GM12878 (cell line): ENCODE data around the gene NFATC2. TPM values are rescaled to one million over a fixed set of nuclear protein-coding genes. Genes with fewer than 3 reads are reported as not detected.

Experiments used
- ATAC-seq: fragments of 200-7000 bp; cut with Tn5 transposase; 3 replicates; pipeline ENCODE4 v1.9.1; 2020; ENCODE audit warnings: mild to moderate bottlenecking, moderate library complexity
- BruUV-seq: library from RNA; stranded (reverse); fragments of 400-500 nt; replicated peaks from 2 replicates; lab custom pipeline; 2021; lab: Mats Ljungman, UMichigan
- CTCF ChIA-PET: fragments of 300-600 bp; sonication (Branson Sonifier 250); formaldehyde crosslinking; extraction: SDS; loops from one replicate; lab custom pipeline; 2021; ENCODE audit warnings: inconsistent platforms; lab: Yijun Ruan, JAX
- POLR2A ChIA-PET: fragments of 350-600 bp; formaldehyde crosslinking; extraction: SDS; loops from one replicate; lab custom pipeline; 2021; ENCODE audit warnings: inconsistent platforms; lab: Charles Lee
- RAD21 ChIA-PET: fragments of 300-600 bp; sonication (Branson Sonifier 250); formaldehyde crosslinking; loops from one replicate; lab custom pipeline; 2023; ENCODE audit warnings: antibody characterized with exemption; ENCODE audit not compliant: unreplicated experiment; lab: Charles Lee
- SMC1A ChIA-PET: fragments of 300-600 bp; sonication (Branson Sonifier 250); formaldehyde crosslinking; loops from one replicate; lab custom pipeline; 2023; ENCODE audit not compliant: unreplicated experiment, uncharacterized antibody; lab: Charles Lee
- DNase-seq: peaks from one replicate; pipeline ENCODE4 v3.0.0-alpha.2; 2011; ENCODE audit warnings: low read depth, low spot score
- FAIRE-seq: peaks from 3 replicates; lab custom pipeline; 2011; peaks lifted over from hg19 to GRCh38; lab: Jason Lieb, UNC
- H2AFZ ChIP-seq: 2 replicates; pipeline ENCODE4 v1.6.0; 2011; ENCODE audit warnings: low read depth, low read length, control low read depth; ENCODE audit not compliant: control insufficient read depth
- H3K27ac ChIP-seq: 2 replicates; pipeline ENCODE4 v1.5.1; 2011; ENCODE audit warnings: control low read depth; ENCODE audit not compliant: control insufficient read depth, insufficient read depth
- H3K27me3 ChIP-seq, 2 experiments: replicated peaks in 1 of 2; 2 replicates each; pipeline versions ENCODE4 v1.6.0 to v1.6.1; 2011; ENCODE audit warnings: low read length in 1 of 2; ENCODE audit not compliant: control insufficient read depth in 2 of 2, insufficient read depth in 2 of 2
- H3K36me3 ChIP-seq, 2 experiments: 2 replicates each; pipeline ENCODE4 v1.5.1; 2011; ENCODE audit warnings: low read length in 1 of 2; ENCODE audit not compliant: control insufficient read depth in 2 of 2, insufficient read depth in 2 of 2
- H3K4me1 ChIP-seq: 2 replicates; pipeline ENCODE4 v1.6.1; 2011; ENCODE audit warnings: mild to moderate bottlenecking, low read length, moderate library complexity, mixed read lengths; ENCODE audit not compliant: control insufficient read depth, insufficient read depth
- H3K4me2 ChIP-seq: 2 replicates; pipeline ENCODE4 v1.6.0; 2011; ENCODE audit warnings: control low read depth; ENCODE audit not compliant: control insufficient read depth, insufficient read depth
- H3K4me3 ChIP-seq: fragments of 200-600 bp; sonication (generic); 2 replicates; pipeline ENCODE4 v1.5.1; 2016
- H3K79me2 ChIP-seq: 2 replicates; pipeline ENCODE4 v1.6.0; 2011; ENCODE audit warnings: low read length; ENCODE audit not compliant: control insufficient read depth, insufficient read depth
- H3K9ac ChIP-seq: 2 replicates; pipeline ENCODE4 v1.8.0; 2011; ENCODE audit warnings: low read length, control low read depth, mixed read lengths; ENCODE audit not compliant: control insufficient read depth, insufficient read depth
- H3K9me3 ChIP-seq: replicated peaks from 3 replicates; pipeline ENCODE4 v1.5.1; 2011; ENCODE audit warnings: mild to moderate bottlenecking, low read length; ENCODE audit not compliant: control insufficient read depth, insufficient read depth
- H4K20me1 ChIP-seq: 2 replicates; pipeline ENCODE4 v1.6.0; 2011; ENCODE audit not compliant: control insufficient read depth, insufficient read depth
- CBFB ChIP-seq: IDR thresholded peaks from 2 replicates; pipeline ENCODE4 v1.6.1; 2016; ENCODE audit warnings: antibody characterized with exemption, low read depth
- CUX1 ChIP-seq: IDR thresholded peaks from 2 replicates; pipeline ENCODE4 v1.6.1; 2012; ENCODE audit warnings: improper control_type of control experiment, low read depth, low read length; ENCODE audit not compliant: insufficient replicate concordance
- EED ChIP-seq: sonication (generic); IDR thresholded peaks from 2 replicates; pipeline ENCODE4 v1.6.1; 2016; ENCODE audit warnings: antibody characterized with exemption, low read depth
- IRF4 ChIP-seq: IDR thresholded peaks from 2 replicates; pipeline ENCODE4 v1.6.1; 2011; ENCODE audit warnings: low read depth, low read length
- MEF2B ChIP-seq: fragments of 450-650 bp; IDR thresholded peaks from 2 replicates; pipeline ENCODE4 v1.6.1; 2018; ENCODE audit warnings: mild to moderate bottlenecking, moderate library complexity; ENCODE audit not compliant: partially characterized antibody, poor library complexity, severe bottlenecking
- MXI1 ChIP-seq: fragments of 150-350 bp; IDR thresholded peaks from 2 replicates; pipeline ENCODE4 v1.6.1; 2011; ENCODE audit warnings: low read depth, mild to moderate bottlenecking, inconsistent platforms, low read length, improper control_type of control experiment
- MYB ChIP-seq: fragments of 150-350 bp; IDR thresholded peaks from 2 replicates; pipeline ENCODE4 v1.6.1; 2014; ENCODE audit warnings: mild to moderate bottlenecking, low read depth, low read length, borderline replicate concordance
- NR2F1 ChIP-seq: fragments of 450-650 bp; conservative IDR thresholded peaks from 2 replicates; pipeline ENCODE4 v1.6.1; 2017; ENCODE audit warnings: mild to moderate bottlenecking
- POLR2AphosphoS5 ChIP-seq: IDR thresholded peaks from 2 replicates; pipeline ENCODE4 v1.6.1; 2011; ENCODE audit warnings: mild to moderate bottlenecking, low read length, inconsistent platforms
- PRDM15 ChIP-seq: fragments of 450-650 bp; formaldehyde crosslinking; IDR thresholded peaks from 2 replicates; pipeline ENCODE4 v1.4.0; 2020; ENCODE audit warnings: mild to moderate bottlenecking, moderate library complexity
- RCOR1 ChIP-seq: conservative IDR thresholded peaks from 2 replicates; pipeline ENCODE4 v1.6.1; 2012; ENCODE audit warnings: low read depth, low read length, improper control_type of control experiment
- RELA ChIP-seq: fragments of 450-650 bp; IDR thresholded peaks from 2 replicates; pipeline ENCODE4 v1.8.0; 2014; ENCODE audit warnings: borderline replicate concordance; ENCODE audit not compliant: partially characterized antibody
- SIN3A ChIP-seq: IDR thresholded peaks from 2 replicates; pipeline ENCODE4 v1.6.1; 2012; ENCODE audit warnings: low read depth, low read length, improper control_type of control experiment
- STAT1 ChIP-seq: fragments of 450-650 bp; conservative IDR thresholded peaks from 2 replicates; pipeline ENCODE4 v1.6.1; 2014; ENCODE audit warnings: antibody characterized with exemption, mild to moderate bottlenecking
- TARDBP ChIP-seq: IDR thresholded peaks from 2 replicates; pipeline ENCODE4 v1.6.1; 2016; ENCODE audit warnings: borderline replicate concordance
- USF2 ChIP-seq: IDR thresholded peaks from 2 replicates; pipeline ENCODE4 v1.6.1; 2011; ENCODE audit warnings: low read depth, low read length, improper control_type of control experiment, borderline replicate concordance
- WGBS: methylation state at CpG from one replicate; pipeline ENCODE4 v1.1.6; 2016; ENCODE audit warnings: low lambda C conversion rate; ENCODE audit not compliant: insufficient replicate concordance, insufficient coverage; ENCODE audit errors: missing lambda C conversion rate; 5-methylcytosine and 5-hydroxymethylcytosine counted together
- in situ Hi-C: fragments of 300-500 bp; cut with MboI; formaldehyde crosslinking; loops from 9 replicates; pipeline ENCODE4 v1.14.3; 2018; ENCODE audit warnings: mixed read lengths
- intact Hi-C: fragments of 100-400 bp; cut with micrococcal nuclease; formaldehyde crosslinking; loops from one replicate; pipeline ENCODE4 v1.14.2; 2022; ENCODE audit not compliant: unreplicated experiment
- polyA plus RNA-seq, 11 experiments: library from polyadenylated mRNA; depleted of rRNA in 4 of 11; unstranded in 6 of 11; stranded (reverse) in 5 of 11; fragments of >200 nt; fragmentation: Nextera tagmentation in 4 of 11; fragmentation: Illumina TruSeq in 1 of 11; extraction: Ambion mirVana in 4 of 11; extraction: Trizol in 1 of 11; gene quantifications; 1 replicate in 1 of 11; 2 replicates in 10 of 11; pipeline versions ENCODE4 v1.2.1 to v1.2.3, GENCODE V29; 2011 to 2016; ENCODE audit warnings: inconsistent platforms in 2 of 11, missing spikeins in 2 of 11, low read depth in 1 of 11
- total RNA-seq, 4 experiments: library from RNA; depleted of rRNA in 3 of 4; stranded (reverse); fragments of >200 nt in 3 of 4; fragmentation: Illumina TruSeq in 1 of 4; extraction: Trizol in 1 of 4; gene quantifications; 2 replicates each; pipeline versions ENCODE4 v1.2.1 to v1.2.3, GENCODE V29; 2013 to 2021

The NFATC2 gene
- total and polyA plus RNA-seq, 10 of the 15 experiments (the other 5 are each of a cell fraction or from before 2014, with no cell fraction given), result 3.3 to 20.0 (median 7.3) TPM

- Histone ChIP-seq H3K9me3 (no peaks in the 10 kb centered on the region), H3K27me3 (no peaks in the 10 kb centered on the region), H3K4me1 (peaks cover 18% of the 10 kb centered on the region), H3K4me2 (no peak overlapping the region), H3K36me3 (peaks cover 17 to 24% of the 10 kb centered on the region in 2 experiments), H2AFZ (no peak overlapping the region), H3K79me2 (no peaks in the 10 kb centered on the region), H3K9ac (no peak overlapping the region), H3K4me3 (no peak overlapping the region), H4K20me1 (no peaks in the 10 kb centered on the region), H3K27ac (no peak overlapping the region)
- 53% methylated on average over 5 of the region's 6 CpGs for WGBS
- intact Hi-C loops (no loop called here), in situ Hi-C loops (no loop called here)
- ChIA-PET CTCF (interaction anchor here (0.7 kb wide), 1 partner anchor 34 kb away, joined by 3 read pairs; no protein-coding TSS in a partner anchor), POLR2A (no interaction called here), SMC1A (interaction anchor here (0.9 to 1.0 kb wide), 2 partner anchors 110 to 166 kb away, joined by 3 read pairs; no protein-coding TSS in a partner anchor), RAD21 (no interaction called here)
- FAIRE-seq, result no peak
- no TSS peak for BruUV-seq
- no peak for ATAC-seq
- no peak for DNase-seq
- TF ChIP-seq USF2, result no peak
- no peak for TF ChIP-seq TARDBP
- TF ChIP-seq EED, result no peak
- TF ChIP-seq POLR2AphosphoS5, result no peak
- TF ChIP-seq RELA, result no peak
- TF ChIP-seq STAT1, result no peak
- no peak for TF ChIP-seq CBFB
- TF ChIP-seq IRF4, result no peak
- TF ChIP-seq MYB, result no peak
- no peak for TF ChIP-seq RCOR1
- TF ChIP-seq MXI1, result no peak
- TF ChIP-seq PRDM15 (CRISPR knock-in tag), result no peak
- TF ChIP-seq SIN3A, result no peak
- TF ChIP-seq MEF2B, result no peak
- no peak for TF ChIP-seq CUX1
- TF ChIP-seq NR2F1, result no peak
Observed at GRCh38 chr20:51429144-51429482, 113.4 kb downstream of the NFATC2 start.
